ENCODE data around the gene CLMP. TPM values are rescaled to one million over a fixed set of nuclear protein-coding genes. Genes with fewer than 3 reads are reported as not detected.

Gene CLMP
- polyA plus RNA-seq, 1 donor (not counting 4 experiments of a cell fraction or from before 2014, with no cell fraction given) = 2.7 TPM

DNA sequence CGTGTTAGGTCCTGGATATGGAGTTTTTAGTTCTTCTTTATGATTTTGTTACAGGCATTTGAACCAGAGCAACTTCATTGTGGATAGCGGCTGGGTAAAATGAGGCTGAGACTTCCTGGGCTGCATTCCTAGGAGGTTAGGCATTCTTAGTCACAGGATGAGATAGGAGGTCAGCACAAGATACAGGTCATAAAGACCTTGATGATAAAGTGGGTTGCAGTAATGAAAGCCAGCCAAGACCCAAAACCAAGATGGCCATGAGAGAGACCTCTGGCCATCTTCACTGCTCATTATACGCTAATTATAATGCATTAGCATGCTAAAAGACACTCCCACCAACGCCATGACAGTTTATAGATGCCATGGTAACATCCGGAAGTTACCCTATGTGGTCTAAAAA is 23.4 kb upstream of the CLMP start:
- Histone ChIP-seq H3K9me3 (ENCODE audit: control insufficient read depth, low read depth, low read length) (no peaks in the 10 kb centered on the region), H3K27me3 (ENCODE audit: control insufficient read depth, extremely low read depth, insufficient read depth, low read length) (no peaks in the 10 kb centered on the region), H3K9me1 (ENCODE audit: control insufficient read depth, extremely low read depth, insufficient read depth, low read length) (no peaks in the 10 kb centered on the region), H3K4me2 (ENCODE audit: control insufficient read depth, extremely low read depth, insufficient read depth, low read depth, low read length) (no peak overlapping the region), H3K4me1 (ENCODE audit: control insufficient read depth, extremely low read depth, insufficient read depth, low read length) (peaks cover 12% of the 10 kb centered on the region), H3K27ac (ENCODE audit: control insufficient read depth, insufficient read depth, low read length) (no peak overlapping the region), H3K9ac (ENCODE audit: control insufficient read depth, extremely low read depth, insufficient read depth, low read length) (no peak overlapping the region), H3K79me2 (ENCODE audit: control insufficient read depth, insufficient read depth, low read length) (no peaks in the 10 kb centered on the region), H3K4me3 (ENCODE audit: control insufficient read depth in 2 of 3, extremely low read depth in 1 of 3, insufficient read depth in 2 of 3, low read depth in 1 of 3, low read length in 3 of 3) (no peak overlapping the region), H3K36me3 (ENCODE audit: control insufficient read depth in 2 of 2, extremely low read depth in 1 of 2, insufficient read depth in 2 of 2, low read length in 2 of 2) (no peaks in the 10 kb centered on the region), H4K20me1 (ENCODE audit: control insufficient read depth, extremely low read depth, insufficient read depth, low read length) (no peaks in the 10 kb centered on the region), H2AFZ (ENCODE audit: control insufficient read depth, low read length) (no peak overlapping the region)
- dilution Hi-C loops (cut with MboI; ENCODE audit: extremely low pct_ligation_motif_present, low sequenced_read_pairs) = no loop called here
- DNase-seq (ENCODE audit: low read depth, low spot score) = no peak
- peak; percentile 39 for FAIRE-seq
- TF ChIP-seq EZH2 (IDR thresholded peaks at IDR 0.05; ENCODE audit: low read length) = no peak
- TF ChIP-seq, protein P1, sequence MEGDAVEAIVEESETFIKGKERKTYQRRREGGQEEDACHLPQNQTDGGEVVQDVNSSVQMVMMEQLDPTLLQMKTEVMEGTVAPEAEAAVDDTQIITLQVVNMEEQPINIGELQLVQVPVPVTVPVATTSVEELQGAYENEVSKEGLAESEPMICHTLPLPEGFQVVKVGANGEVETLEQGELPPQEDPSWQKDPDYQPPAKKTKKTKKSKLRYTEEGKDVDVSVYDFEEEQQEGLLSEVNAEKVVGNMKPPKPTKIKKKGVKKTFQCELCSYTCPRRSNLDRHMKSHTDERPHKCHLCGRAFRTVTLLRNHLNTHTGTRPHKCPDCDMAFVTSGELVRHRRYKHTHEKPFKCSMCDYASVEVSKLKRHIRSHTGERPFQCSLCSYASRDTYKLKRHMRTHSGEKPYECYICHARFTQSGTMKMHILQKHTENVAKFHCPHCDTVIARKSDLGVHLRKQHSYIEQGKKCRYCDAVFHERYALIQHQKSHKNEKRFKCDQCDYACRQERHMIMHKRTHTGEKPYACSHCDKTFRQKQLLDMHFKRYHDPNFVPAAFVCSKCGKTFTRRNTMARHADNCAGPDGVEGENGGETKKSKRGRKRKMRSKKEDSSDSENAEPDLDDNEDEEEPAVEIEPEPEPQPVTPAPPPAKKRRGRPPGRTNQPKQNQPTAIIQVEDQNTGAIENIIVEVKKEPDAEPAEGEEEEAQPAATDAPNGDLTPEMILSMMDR (optimal IDR thresholded peaks at IDR 0.05 in 1 of 3, IDR thresholded peaks at IDR 0.05 in 1 of 3, conservative IDR thresholded peaks at IDR 0.05 in 1 of 3; ENCODE audit: extremely low read depth in 1 of 3, insufficient read depth in 2 of 3, low read length in 3 of 3) = no peak

DNA sequence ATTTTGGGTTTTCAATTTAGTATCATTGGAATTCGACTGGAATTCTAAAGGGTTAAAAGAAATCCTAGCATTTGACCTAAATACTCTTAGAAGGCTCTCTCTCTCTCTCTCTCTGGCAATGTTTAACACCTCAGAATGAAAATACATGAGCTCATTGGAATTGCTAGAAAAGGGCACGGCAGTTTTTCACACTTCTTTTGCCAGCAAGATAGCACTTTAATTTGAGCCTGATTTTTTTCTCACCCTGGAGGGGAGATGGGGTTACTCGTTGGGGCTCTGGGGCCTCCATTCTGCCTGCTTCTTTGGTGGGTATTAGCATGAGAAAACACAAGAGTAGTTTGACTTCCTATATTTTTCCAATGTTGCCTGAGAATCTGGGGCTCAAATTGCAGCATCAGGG is 22.8 kb upstream of the CLMP start:
- Histone ChIP-seq H3K4me2 (ENCODE audit: control insufficient read depth, extremely low read depth, insufficient read depth, low read depth, low read length) (no peak overlapping the region), H3K27ac (ENCODE audit: control insufficient read depth, insufficient read depth, low read length) (no peak overlapping the region)
- dilution Hi-C loops (cut with MboI; ENCODE audit: extremely low pct_ligation_motif_present, low sequenced_read_pairs) = no loop called here

More for the DNA sequence above, 22.8 kb upstream of the CLMP start:
- Histone ChIP-seq H3K9me3 (ENCODE audit: control insufficient read depth, low read depth, low read length) (no peaks in the 10 kb centered on the region), H3K4me1 (ENCODE audit: control insufficient read depth, extremely low read depth, insufficient read depth, low read length) (peaks cover 12% of the 10 kb centered on the region), H3K79me2 (ENCODE audit: control insufficient read depth, insufficient read depth, low read length) (no peaks in the 10 kb centered on the region), H3K9me1 (ENCODE audit: control insufficient read depth, extremely low read depth, insufficient read depth, low read length) (no peaks in the 10 kb centered on the region), H2AFZ (ENCODE audit: control insufficient read depth, low read length) (no peak overlapping the region), H3K9ac (ENCODE audit: control insufficient read depth, extremely low read depth, insufficient read depth, low read length) (no peak overlapping the region), H3K36me3 (ENCODE audit: control insufficient read depth in 2 of 2, extremely low read depth in 1 of 2, insufficient read depth in 2 of 2, low read length in 2 of 2) (no peaks in the 10 kb centered on the region), H3K4me3 (ENCODE audit: control insufficient read depth in 2 of 3, extremely low read depth in 1 of 3, insufficient read depth in 2 of 3, low read depth in 1 of 3, low read length in 3 of 3) (no peak overlapping the region), H4K20me1 (ENCODE audit: control insufficient read depth, extremely low read depth, insufficient read depth, low read length) (no peaks in the 10 kb centered on the region), H3K27me3 (ENCODE audit: control insufficient read depth, extremely low read depth, insufficient read depth, low read length) (no peaks in the 10 kb centered on the region)
- FAIRE-seq (no peak), DNase-seq (ENCODE audit: low read depth, low spot score) (no peak)
- no peak for TF ChIP-seq EZH2 (IDR thresholded peaks at IDR 0.05; ENCODE audit: low read length)
- TF ChIP-seq, protein P1 (optimal IDR thresholded peaks at IDR 0.05 in 1 of 3, IDR thresholded peaks at IDR 0.05 in 1 of 3, conservative IDR thresholded peaks at IDR 0.05 in 1 of 3; ENCODE audit: extremely low read depth in 1 of 3, insufficient read depth in 2 of 3, low read length in 3 of 3) = no peak

All from keratinocyte (primary cell).